ENCODE measurements around the gene AFG1L.

The AFG1L gene

GRCh38 chr6:108464418-108465097 lies 169.7 kb downstream of the AFG1L start:
- DNase-seq: no peak

DNA sequence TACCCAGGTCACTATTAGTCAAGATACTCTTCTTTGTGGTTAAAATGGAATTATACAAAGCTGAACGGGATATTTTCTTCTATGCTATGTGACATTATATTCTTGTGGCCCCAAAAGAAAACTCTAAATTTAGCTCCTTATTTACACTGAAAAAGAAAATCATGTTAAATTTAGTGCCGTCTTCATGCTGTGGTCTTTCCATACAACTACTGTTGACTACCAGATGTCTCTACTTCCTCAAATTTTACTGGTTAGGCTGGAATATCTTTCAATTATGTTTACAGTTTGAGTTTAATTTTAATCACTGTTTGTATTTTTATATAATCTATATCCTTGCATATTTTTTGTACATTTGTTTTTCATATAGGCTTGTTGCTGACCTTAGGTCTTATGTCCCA lies 170.2 kb downstream of the AFG1L start:
- no peak for DNase-seq

DNA sequence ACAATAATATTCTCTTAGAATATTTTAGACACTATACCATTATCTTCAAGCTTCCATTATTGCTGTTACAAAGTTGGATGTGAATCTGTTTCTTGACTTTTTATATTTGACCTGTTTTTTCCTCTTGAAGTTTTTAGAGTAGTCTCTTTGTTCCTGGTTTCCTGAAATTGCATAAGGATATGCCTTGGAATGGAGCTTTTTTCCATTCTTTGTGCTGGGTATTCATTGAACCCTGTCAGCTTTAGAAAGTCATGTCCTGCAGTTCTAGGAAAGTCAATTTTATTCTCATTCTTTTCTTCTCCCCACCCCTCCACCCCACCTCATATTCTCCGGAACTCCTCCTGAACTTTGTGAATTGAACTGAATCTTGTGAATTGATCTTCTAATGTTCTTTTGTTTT lies 173.5 kb downstream of the AFG1L start:
- no peak for DNase-seq

DNA sequence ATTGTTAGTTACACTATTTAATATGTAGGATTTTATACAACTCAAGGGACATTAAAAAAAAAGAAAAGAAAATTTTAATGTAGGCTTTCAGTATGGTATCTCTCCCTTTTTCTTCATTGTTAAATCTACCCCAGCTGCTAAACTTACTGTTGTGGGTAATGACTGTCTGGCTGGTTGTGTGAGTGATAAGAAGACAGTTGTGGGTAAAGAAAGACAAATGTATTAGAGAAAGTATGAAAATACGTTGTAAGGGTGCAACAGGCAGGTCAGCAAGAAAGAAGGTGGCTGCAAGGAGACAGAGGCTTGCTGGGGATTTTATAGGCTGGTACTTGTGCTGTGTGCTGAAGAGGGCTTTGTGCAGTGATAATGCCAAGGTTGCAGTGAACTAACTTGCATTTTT lies 174.5 kb downstream of the AFG1L start:
- no peak for DNase-seq

DNA sequence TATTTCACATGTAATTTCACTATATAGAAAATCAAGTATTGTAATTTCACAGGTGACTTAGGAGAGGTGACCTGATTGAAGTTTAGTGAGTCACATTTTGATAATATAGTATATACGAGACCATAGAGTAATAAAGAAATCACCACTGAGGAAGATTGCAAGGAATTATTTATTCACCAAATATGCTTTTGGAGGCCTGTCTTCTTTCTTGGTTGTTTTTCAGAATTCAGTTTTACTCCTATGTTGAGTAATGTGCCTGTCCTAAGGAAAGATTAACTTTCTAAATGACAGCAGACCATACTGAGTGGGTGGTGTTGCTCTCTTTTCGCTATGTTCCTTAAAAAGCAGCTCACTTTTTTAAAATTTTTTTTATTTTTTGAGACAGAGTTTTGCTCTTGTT lies 178.3 kb downstream of the AFG1L start:
- no peak for DNase-seq

DNA sequence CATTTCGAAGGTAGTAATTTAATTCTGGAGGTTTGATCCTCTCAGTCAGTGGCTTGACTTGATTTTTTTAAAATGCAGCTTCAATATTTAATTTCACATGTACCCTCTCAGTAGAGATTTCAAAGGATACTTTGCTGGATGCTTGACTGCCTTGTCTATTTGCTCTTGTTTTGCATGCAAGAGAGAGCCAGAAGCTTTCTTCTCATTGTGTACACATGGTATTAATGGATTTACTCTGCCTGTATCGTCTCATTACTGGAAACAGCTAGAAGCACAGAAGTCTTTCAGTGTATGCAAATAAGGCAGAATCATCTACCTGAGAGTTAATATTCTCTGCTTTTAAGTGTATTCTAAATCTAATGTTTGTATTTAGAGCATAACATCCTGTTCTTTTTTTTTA lies 181.5 kb downstream of the AFG1L start:
- no peak for DNase-seq

- DNase-seq: no peak
These were observed 182.1 kb downstream of the AFG1L start for GRCh38 chr6:108476847-108477430.

DNA sequence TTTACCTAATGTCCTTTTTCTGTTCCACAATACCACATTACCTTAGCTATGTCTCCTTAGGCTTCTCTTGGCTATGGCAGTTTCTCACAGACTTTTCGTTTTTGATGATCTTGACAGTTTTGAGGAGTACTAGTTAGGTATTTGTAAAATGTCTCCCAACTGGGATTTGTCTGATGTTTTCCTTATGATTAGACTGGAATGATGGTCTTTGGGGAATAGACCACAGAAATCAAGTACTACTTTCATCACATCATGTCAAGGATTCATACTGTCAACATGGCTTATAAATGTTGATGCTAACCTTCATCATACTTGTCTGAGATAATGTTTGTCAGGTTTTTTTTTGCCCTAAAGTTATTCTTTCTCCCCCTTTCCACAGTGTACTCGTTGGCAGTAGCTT lies 187.7 kb downstream of the AFG1L start:
- no peak for DNase-seq

DNA sequence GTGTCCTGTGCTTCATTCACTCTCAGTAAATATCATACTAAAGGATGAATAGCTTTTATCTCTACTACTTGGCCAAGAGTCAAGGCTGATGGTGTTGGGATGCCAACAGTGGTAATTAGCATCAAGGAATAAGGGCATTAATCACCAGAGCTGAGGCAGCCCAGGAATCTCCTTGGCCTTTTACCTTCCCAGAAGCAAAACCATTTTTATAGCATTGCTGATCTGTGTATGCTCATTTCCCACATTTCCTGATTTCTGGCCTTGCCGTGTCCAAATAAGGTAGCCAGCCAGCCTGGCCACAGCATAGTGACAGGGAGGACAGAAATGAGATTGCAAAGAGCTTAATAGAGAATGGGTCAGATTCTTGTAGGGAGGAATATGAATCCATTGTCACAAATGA lies 189.2 kb downstream of the AFG1L start:
- DNase-seq: no peak

GRCh38 chr6:108489699-108490098 lies 194.8 kb downstream of the AFG1L start:
- no peak for DNase-seq

DNA sequence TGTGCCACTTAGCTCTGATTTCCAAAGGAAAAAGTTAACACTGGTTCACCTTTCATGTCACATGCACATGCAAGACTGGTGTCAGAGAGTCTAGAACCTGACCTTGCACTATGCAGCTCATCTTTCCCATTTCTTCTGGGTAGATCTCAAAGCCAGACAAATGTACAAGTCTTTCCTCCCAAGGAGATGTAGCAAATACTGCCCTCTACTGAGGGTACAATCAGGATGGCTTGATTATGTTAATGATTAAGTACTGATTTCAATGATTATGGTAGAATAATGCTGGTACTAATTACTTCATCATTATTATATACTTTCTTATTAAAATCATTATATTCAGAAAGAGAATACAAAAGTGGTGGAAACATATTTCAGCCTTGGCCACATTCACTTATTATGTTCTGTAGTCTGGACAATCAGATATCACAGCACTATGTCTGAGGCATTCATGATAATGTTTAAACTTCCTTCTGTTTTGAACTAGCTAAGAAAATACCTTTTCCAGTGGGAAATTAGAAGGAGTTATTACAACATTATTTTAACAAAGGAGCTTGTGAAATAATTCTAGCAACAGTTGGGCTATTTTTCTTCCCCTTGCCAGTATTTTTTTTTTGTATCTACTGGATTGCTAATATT lies 197.4 kb downstream of the AFG1L start:
- no peak for DNase-seq

- no peak for DNase-seq
These were observed 199.6 kb downstream of the AFG1L start for GRCh38 chr6:108494434-108494833.

DNA sequence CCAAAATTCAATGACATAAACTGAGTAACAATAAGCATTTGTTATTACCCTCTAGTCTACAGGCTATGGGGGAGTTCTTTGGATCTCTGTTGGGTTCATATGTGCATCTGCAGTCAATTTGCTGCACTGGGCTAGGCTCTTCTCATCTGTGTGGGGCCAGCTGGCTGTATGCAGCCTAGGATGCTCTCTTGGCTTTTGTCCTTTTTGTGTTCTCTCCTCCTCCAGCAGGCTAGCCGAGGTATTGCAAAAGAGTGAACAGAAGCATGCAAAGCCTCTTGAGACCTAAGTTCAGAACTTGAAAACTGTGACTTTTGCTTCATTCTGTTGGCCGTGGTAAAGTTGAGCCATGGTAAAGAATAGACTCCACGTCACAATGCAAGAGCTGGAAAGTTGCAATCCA lies 203.0 kb downstream of the AFG1L start:
- no peak for DNase-seq

GRCh38 chr6:108501559-108501958 lies 206.7 kb downstream of the AFG1L start:
- no peak for DNase-seq

- DNase-seq: no peak
These were observed 208.0 kb downstream of the AFG1L start for GRCh38 chr6:108502832-108503231.

DNA sequence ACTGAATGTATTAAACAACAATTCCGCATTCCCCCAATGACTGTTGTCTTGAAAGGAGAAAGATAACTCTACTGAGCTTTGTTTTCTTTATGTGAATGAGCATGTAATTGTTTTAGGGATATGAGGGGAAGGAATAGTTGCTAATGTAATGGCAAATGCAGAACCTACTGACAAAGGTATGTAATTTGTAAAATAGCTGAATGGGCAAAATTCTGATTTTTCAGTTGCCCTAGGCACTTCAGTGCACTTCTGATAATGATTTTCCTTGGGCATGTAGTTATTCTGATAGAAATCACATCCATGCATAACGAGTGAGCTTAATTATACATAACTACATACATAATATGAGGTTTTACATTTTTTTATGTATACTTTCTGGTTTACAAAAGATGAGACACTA lies 212.5 kb downstream of the AFG1L start:
- DNase-seq: no peak

DNA sequence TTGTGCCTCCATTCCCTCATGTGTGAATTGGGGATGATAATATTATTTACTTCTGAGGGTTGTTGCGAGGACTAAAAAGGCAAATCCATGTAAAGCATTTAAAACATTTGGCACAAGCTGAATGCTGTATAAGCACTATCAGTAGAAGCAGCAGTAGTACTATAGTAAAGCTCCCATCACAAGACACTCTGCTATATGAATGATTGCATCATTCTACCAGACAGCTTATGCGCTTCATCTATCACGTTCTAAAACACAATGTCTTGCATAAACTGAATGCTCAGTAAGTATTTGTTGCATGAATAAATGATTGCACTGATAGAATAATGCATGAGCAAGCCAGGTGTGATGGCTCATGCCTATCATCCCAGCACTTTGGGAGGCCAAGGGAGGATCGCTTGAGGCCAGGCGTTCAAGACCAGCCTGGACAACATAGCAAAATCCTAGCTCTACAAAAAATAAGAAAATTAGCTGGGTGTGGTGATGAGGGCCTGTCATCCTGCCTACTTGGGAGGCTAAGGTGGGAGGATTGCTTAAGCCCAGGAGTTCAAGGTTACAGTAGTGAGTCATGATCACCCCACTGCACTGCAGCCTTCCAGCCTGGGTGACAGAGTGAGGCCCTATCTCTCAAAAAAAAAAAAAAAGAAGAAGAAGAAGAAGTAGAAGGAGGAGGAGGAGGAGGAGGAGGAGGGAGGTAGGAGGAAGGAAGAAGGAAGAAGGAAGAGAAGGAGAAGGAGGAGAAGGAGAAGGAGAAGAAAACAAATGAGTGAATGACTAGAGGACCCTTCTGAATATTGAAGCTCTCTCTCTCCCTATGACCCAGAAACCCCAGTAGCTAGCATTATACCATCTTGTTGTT lies 215.8 kb downstream of the AFG1L start:
- no peak for DNase-seq

DNA sequence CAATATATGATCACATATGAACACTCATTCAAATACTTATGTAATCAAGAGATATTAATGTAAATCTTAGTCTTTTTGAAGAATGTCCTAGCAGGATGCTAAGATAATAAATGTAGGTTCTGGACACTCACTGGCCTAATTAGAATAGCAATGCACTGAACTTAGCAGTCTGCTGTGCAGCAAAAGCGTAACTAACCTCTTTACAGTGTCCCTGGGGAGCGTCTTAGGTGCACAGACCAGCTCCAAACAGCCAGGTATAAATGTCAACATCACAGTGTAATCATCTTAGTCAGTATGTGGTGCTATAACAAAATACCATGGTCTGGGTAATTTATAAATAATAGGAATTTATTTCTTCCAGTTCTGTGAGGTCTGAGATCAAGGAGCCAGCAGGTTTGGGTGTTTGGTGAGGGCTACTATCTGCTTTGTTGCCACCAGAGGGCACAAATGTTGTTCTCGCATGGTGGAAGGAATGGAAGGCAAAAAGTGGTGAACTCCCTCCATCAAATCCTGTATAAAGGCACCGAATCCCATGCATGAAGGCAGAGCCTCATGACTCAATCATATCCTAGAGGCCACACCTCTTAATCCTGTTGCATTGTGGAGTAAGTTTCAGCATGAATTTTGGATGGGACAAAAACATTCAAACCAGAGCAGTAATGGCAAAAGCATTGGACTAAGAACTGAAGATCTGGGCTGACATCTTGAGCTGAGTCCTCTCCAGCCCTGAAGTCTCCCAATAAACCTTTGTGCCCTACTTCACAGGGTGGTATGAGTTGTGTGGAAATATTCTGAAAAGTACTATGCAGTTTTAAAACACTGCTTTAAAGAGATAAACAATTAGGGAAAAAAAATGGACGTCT lies 224.1 kb downstream of the AFG1L start:
- no peak for DNase-seq

DNA sequence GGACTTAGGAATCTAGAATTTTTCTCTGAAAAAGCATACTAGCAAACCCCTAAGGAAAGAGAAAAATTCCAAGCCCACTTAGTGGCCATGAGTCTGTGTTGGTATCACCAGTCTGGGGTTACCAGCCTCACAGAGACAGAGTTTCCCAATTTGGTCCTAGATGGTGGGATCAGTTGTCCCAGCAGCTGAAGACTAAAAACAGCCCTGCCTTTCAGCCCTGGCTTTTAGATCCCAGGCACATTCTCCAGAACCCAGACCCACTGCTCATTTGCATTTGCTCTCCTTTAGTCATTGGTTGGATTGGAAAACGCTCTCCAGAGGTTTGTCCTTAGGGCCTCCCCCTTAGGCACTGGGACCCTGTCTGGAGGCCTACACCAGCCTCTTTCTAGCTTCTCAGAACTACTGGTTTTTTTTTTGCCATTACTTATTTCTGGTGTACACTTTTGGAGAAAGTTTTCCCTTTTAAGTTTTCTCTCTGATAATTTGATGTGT lies 226.8 kb downstream of the AFG1L start:
- DNase-seq: no peak

DNA sequence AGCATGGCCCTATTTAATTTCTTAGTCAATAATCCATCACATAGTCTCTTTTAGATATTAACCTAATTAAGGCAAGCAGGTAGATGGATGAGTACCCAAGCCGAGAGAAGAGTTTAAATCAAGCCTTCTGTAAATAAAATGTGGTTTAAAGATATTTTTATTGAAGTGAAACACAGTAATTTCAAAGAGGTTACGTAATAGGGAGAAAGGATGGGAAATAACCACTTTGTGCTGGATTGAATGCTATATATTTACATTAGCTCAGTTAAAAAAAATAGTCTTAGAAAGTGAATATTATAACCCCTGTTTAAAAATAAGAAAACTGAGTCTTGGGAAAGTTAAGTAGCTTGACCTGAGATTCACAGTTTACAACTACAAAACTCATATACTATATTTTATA lies 228.8 kb downstream of the AFG1L start:
- no peak for DNase-seq

DNA sequence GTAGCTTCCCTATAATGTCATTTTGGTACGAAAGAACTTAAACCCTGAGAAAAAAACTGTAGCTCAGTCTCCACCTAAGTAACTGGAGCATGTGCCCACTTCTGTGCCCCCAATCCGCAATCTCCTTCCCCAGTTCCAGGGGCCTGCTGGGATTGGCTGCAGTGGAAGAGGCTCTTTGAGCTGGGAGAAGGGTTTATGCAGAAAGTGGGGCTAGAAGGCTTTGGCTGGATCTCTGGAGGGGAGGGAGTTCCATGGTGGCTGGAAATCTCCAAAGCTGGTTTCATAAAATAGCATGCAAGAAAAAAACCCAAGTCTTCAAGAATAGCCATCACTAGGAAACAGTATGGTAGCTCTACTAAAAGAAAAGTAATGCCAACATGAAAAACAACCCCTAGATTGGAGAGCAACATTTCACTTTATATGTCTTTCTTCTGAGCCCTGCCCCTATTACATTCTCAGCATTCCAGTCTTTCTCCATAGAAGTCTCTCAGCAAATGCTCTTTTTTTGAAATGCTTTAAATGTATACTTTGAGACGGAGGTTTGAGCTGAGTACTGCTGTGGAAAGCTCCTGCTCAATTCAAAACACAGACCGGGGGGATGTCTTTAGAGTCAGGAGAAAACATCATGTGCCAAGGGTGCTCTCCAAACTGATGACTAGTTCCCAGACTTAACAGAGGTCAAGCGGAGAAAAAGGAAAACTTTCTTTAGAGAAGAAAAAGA lies 229.8 kb downstream of the AFG1L start:
- no peak for DNase-seq

- no peak for DNase-seq
These were observed 231.9 kb downstream of the AFG1L start for GRCh38 chr6:108526739-108527174.
